GM12801 (cell line): ENCODE data around the gene WSB1.

Experiments used
- CTCF ChIP-seq: IDR thresholded peaks from one replicate; pipeline ENCODE4 v1.5.1; 2011; ENCODE audit warnings: control low read depth; ENCODE audit not compliant: insufficient read length; ENCODE audit errors: extremely low read depth

The WSB1 gene

GRCh38 chr17:27310565-27311110, 16.7 kb downstream of the WSB1 start:
- no peak for TF ChIP-seq CTCF

GRCh38 chr17:27313301-27313700, 19.4 kb downstream of the WSB1 start:
- TF ChIP-seq CTCF: no peak

GRCh38 chr17:27315322-27315721, 21.4 kb downstream of the WSB1 start:
- TF ChIP-seq CTCF: no peak

GRCh38 chr17:27315796-27316465, 22.0 kb downstream of the WSB1 start:
- TF ChIP-seq CTCF: no peak

- TF ChIP-seq CTCF: no peak
Measured at GRCh38 chr17:27318228-27318627, 24.3 kb downstream of the WSB1 start.

GRCh38 chr17:27318633-27319032, 24.7 kb downstream of the WSB1 start:
- TF ChIP-seq CTCF: no peak

- TF ChIP-seq CTCF: no peak
Measured at GRCh38 chr17:27319541-27320221, 25.8 kb downstream of the WSB1 start.
